HepG2 (cell line): ENCODE results near the gene SLC19A3. TPM values are rescaled to one million over a fixed set of nuclear protein-coding genes. Genes with fewer than 3 reads are reported as not detected.

Experiments
- ATAC-seq: fragments of 200-7000 bp; cut with Tn5 transposase; 3 replicates; pipeline ENCODE4 v1.9.1; 2020; ENCODE audit warnings: mild to moderate bottlenecking, moderate library complexity
- BruUV-seq: library from RNA; stranded (reverse); fragments of 400-500 nt; replicated peaks from 2 replicates; lab custom pipeline; 2021; lab: Mats Ljungman, UMichigan
- CTCF ChIA-PET: fragments of 300-600 bp; formaldehyde crosslinking; extraction: SDS; loops from one replicate; lab custom pipeline; 2021; ENCODE audit warnings: low total read pairs, inconsistent platforms, low intra/inter-chr PET ratio; lab: Yijun Ruan, JAX
- POLR2A ChIA-PET: fragments of 350-600 bp; sonication (Branson Sonifier 250); formaldehyde crosslinking; loops from one replicate; lab custom pipeline; 2020; ENCODE audit warnings: antibody characterized with exemption, inconsistent platforms; lab: Yijun Ruan, JAX
- DNase-seq: peaks from one replicate; pipeline ENCODE4 v3.0.0-alpha.2; 2015; ENCODE audit warnings: low spot score
- FAIRE-seq: peaks from 3 replicates; lab custom pipeline; 2011; peaks lifted over from hg19 to GRCh38; lab: Jason Lieb, UNC
- H2AFZ ChIP-seq: one replicate; pipeline ENCODE4 v1.6.1; 2011; ENCODE audit warnings: low read length, inconsistent platforms
- H3K27ac ChIP-seq: fragments of 300-600 bp; 3 replicates; pipeline ENCODE4 v1.8.0; 2011; ENCODE audit warnings: mixed run types, mild to moderate bottlenecking, mixed read lengths, low read length, inconsistent platforms; ENCODE audit not compliant: insufficient read depth; ENCODE audit errors: extremely low read length
- H3K27me3 ChIP-seq, 2 experiments: fragments of 200-600 bp in 1 of 2; 2 replicates in 1 of 2; 3 replicates in 1 of 2; pipeline versions ENCODE4 v1.6.0 to v1.8.0; 2011; ENCODE audit warnings: low read length in 2 of 2, mild to moderate bottlenecking in 2 of 2, moderate library complexity in 2 of 2, inconsistent platforms in 1 of 2; ENCODE audit not compliant: insufficient read depth in 2 of 2, control insufficient read depth in 1 of 2
- H3K36me3 ChIP-seq, 2 experiments: fragments of 200-600 bp in 1 of 2; replicated peaks in 1 of 2; 2 replicates in 1 of 2; 3 replicates in 1 of 2; pipeline versions ENCODE4 v1.5.1 to v1.8.0; 2011; ENCODE audit warnings: low read length in 2 of 2, inconsistent platforms in 1 of 2; ENCODE audit not compliant: insufficient read depth in 2 of 2, control insufficient read depth in 1 of 2
- H3K4me1 ChIP-seq: 2 replicates; pipeline ENCODE4 v1.5.1; 2012; ENCODE audit warnings: low read length, inconsistent platforms; ENCODE audit not compliant: insufficient read depth
- H3K4me2 ChIP-seq: 2 replicates; pipeline ENCODE4 v1.6.0; 2011; ENCODE audit warnings: low read depth, low read length, inconsistent platforms
- H3K4me3 ChIP-seq, 3 experiments: fragments of 200-600 bp in 1 of 3; sonication (generic), shearing (Covaris generic) in 1 of 3; replicated peaks in 1 of 3; 2 replicates each; pipeline ENCODE4 v1.5.1; 2011 to 2016; ENCODE audit warnings: low read length in 3 of 3, inconsistent platforms in 2 of 3, low read depth in 2 of 3, mild to moderate bottlenecking in 2 of 3, control low read depth in 1 of 3, mixed read lengths in 1 of 3; ENCODE audit not compliant: insufficient read depth in 1 of 3
- H3K79me2 ChIP-seq: one replicate; pipeline ENCODE4 v1.6.1; 2011; ENCODE audit warnings: low read length, inconsistent platforms; ENCODE audit not compliant: insufficient read depth
- H3K9ac ChIP-seq: 2 replicates; pipeline ENCODE4 v1.6.0; 2011; ENCODE audit warnings: mild to moderate bottlenecking, low read depth, low read length, inconsistent platforms; ENCODE audit not compliant: insufficient read depth
- H3K9me3 ChIP-seq: 2 replicates; pipeline ENCODE4 v1.5.1; 2012; ENCODE audit warnings: mild to moderate bottlenecking, low read length
- H4K20me1 ChIP-seq: 2 replicates; pipeline ENCODE4 v1.6.0; 2011; ENCODE audit warnings: inconsistent platforms, mild to moderate bottlenecking, low read length, moderate library complexity; ENCODE audit not compliant: insufficient read depth
- BCL6 ChIP-seq: IDR thresholded peaks from 2 replicates; pipeline ENCODE4 v1.6.1; 2016; ENCODE audit warnings: missing genetic modification reagents, missing compliant biosample characterization
- CC2D1A ChIP-seq: sonication (generic); formaldehyde crosslinking; IDR thresholded peaks from 2 replicates; pipeline ENCODE4 v1.8.1; 2023; ENCODE audit warnings: mild to moderate bottlenecking, missing genetic modification reagents
- ESRRA ChIP-seq: sonication (generic); formaldehyde crosslinking; IDR thresholded peaks from 2 replicates; pipeline ENCODE4 v1.5.1; 2020; ENCODE audit warnings: mild to moderate bottlenecking, low read depth, missing genetic modification reagents
- FOXP1 ChIP-seq, 2 experiments: fragments of 450-650 bp in 1 of 2; IDR thresholded peaks; 2 replicates each; pipeline ENCODE4 v1.6.1; 2017 to 2018; ENCODE audit warnings: antibody characterized with exemption in 1 of 2
- JDP2 ChIP-seq: sonication (generic); formaldehyde crosslinking; IDR thresholded peaks from 2 replicates; pipeline ENCODE4 v1.8.1; 2022; ENCODE audit warnings: missing genetic modification reagents, borderline replicate concordance
- NCOA2 ChIP-seq: sonication (generic); formaldehyde crosslinking; IDR thresholded peaks from 2 replicates; pipeline ENCODE4 v1.8.0; 2022; ENCODE audit warnings: inconsistent platforms
- RBM22 ChIP-seq: fragments of 200-400 bp; formaldehyde crosslinking; optimal IDR thresholded peaks from 2 replicates; pipeline ENCODE3; 2017; ENCODE audit warnings: mild to moderate bottlenecking, low read length, moderate library complexity
- TCF7 ChIP-seq: sonication (generic); IDR thresholded peaks from 2 replicates; pipeline ENCODE4 v1.6.1; 2016; ENCODE audit warnings: antibody characterized with exemption, low read depth
- ZNF446 ChIP-seq: sonication (generic); formaldehyde crosslinking; IDR thresholded peaks from 2 replicates; pipeline ENCODE4 v1.5.0; 2020; ENCODE audit warnings: mild to moderate bottlenecking, missing genetic modification reagents
- ZNF550 ChIP-seq: sonication (generic); formaldehyde crosslinking; IDR thresholded peaks from 2 replicates; pipeline ENCODE4 v1.4.0; 2020; ENCODE audit warnings: mild to moderate bottlenecking, missing genetic modification reagents, borderline replicate concordance
- ZNF672 ChIP-seq: sonication (generic); formaldehyde crosslinking; IDR thresholded peaks from 2 replicates; pipeline ENCODE4 v1.8.1; 2022; ENCODE audit warnings: missing genetic modification reagents
- whole genome bisulfite sequencing: methylation state at CpG from one replicate; pipeline ENCODE4 v1.1.6; 2017; ENCODE audit warnings: low lambda C conversion rate; 5-methylcytosine and 5-hydroxymethylcytosine counted together
- in situ Hi-C: cut with HindIII; loops from 2 replicates; pipeline ENCODE4 v1.10.0; 2017; ENCODE audit warnings: low pct_unique_long_range_greater_than_20kb; ENCODE audit not compliant: extremely low pct_ligation_motif_present
- intact Hi-C: fragments of 100-400 bp; cut with micrococcal nuclease; formaldehyde crosslinking; loops from one replicate; pipeline ENCODE4 v1.10.0; 2022; ENCODE audit not compliant: unreplicated experiment
- polyA plus RNA-seq, 8 experiments: library from polyadenylated mRNA; depleted of rRNA in 3 of 8; stranded (reverse) in 7 of 8; unstranded in 1 of 8; fragments of >200 nt; fragmentation: Illumina TruSeq in 4 of 8; extraction: Trizol in 4 of 8; gene quantifications; 2 replicates each; pipeline versions ENCODE4 v1.2.1 to v1.2.3, GENCODE V29; 2011 to 2016; ENCODE audit warnings: low read depth in 4 of 8, missing spikeins in 1 of 8, mixed read lengths in 1 of 8; ENCODE audit not compliant: insufficient read depth in 1 of 8
- total RNA-seq, 5 experiments: library from RNA; depleted of rRNA; stranded (reverse); fragments of >200 nt; fragmentation: Illumina TruSeq; extraction: Trizol; gene quantifications; 2 replicates each; pipeline ENCODE4 v1.2.3, GENCODE V29; 2016; ENCODE audit warnings: low read depth in 1 of 5
- TF ChIP-seq, protein P1 (sequence below): sonication (generic); formaldehyde crosslinking; IDR thresholded peaks from 2 replicates; pipeline ENCODE4; 2020; ENCODE audit warnings: missing genetic modification reagents, mild to moderate bottlenecking, borderline replicate concordance
- TF ChIP-seq, protein P2 (sequence below), 2 experiments: IDR thresholded peaks; 2 replicates each; pipeline ENCODE4 v1.6.1; 2011 to 2012; ENCODE audit warnings: low read length in 2 of 2, borderline replicate concordance in 1 of 2, low read depth in 1 of 2, mild to moderate bottlenecking in 1 of 2, moderate library complexity in 1 of 2

SLC19A3 gene
- total and polyA plus RNA-seq, 2 of the 13 experiments (the other 11 are each of a cell fraction or from before 2014, with no cell fraction given): 2.3 to 5.2 TPM

DNA sequence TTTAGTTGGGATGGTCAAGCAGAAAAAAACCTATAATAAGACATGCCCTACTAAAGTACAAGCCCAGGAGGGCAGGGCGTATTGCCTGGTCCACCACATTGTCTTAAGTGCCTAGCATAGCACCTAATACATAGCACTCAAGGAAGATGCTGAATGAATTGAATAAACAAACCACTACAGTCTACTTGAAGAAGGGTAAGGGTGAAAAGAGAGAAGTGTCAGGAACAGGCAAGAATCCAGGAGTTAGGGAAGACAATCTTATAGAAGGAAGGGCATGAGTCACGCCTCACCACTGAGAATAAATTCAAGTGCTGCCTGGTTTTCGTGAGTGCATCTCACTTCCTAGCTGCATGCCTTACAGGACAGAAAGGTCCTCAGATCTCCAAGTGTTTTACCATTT is 13.9 kb downstream of the SLC19A3 start:
- intact Hi-C loops: loop anchor here (1.0 kb wide), 1 partner anchor 32 kb away; no protein-coding TSS in a partner anchor
- 75% methylated on average over 3 of the region's 3 CpGs for WGBS
- Histone ChIP-seq H3K27me3 (no peaks in the 10 kb centered on the region), H3K4me1 (peaks cover 30% of the 10 kb centered on the region), H2AFZ (no peak overlapping the region), H3K4me2 (no peak overlapping the region), H3K9ac (no peak overlapping the region), H3K36me3 (no peaks in the 10 kb centered on the region), H4K20me1 (no peaks in the 10 kb centered on the region)
- FAIRE-seq: no peak
- BruUV-seq: no TSS peak
- POLR2A ChIA-PET: no interaction called here
- ATAC-seq: no peak
- CTCF ChIA-PET: no interaction called here
- no peak for TF ChIP-seq RBM22
- no peak for TF ChIP-seq JDP2
- no peak for TF ChIP-seq NCOA2
- no peak for TF ChIP-seq ZNF550 (CRISPR knock-in tag)
- TF ChIP-seq, all 625 proteins: peak for 0
- H3K79me2 ChIP-seq: no peaks in the 10 kb centered on the region
- no peaks in the 10 kb centered on the region for H3K9me3 ChIP-seq
- H3K27ac ChIP-seq: no peak overlapping the region
- H3K4me3 ChIP-seq: no peak overlapping the region
- no peak for DNase-seq
- in situ Hi-C loops: no loop called here

DNA sequence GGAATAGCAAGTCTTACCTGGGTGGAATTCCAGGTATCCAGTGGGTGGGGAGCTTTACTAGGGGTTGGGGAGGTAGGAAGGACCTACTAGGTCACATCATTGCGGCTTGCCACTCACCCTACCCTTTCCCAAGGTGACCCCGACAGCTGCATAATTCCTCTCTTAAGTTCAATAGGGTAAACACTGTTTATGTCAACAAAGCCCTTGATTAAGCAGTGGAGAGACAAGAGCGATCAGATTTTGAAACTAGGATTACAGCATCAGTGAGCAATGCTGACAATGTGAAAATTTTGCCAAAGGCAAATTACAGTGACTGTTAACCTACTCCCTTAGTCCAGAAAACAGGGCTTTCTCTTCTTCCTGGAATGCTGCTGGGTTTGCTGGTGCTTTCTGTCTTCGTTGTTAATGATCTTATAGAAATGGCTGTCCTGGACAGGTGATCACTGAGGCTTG is 14.5 kb downstream of the SLC19A3 start:
- Histone ChIP-seq H3K4me2 (0 out of 2 replicates have a peak overlapping the region, but pooled peaks have one; percentile 14), H3K79me2 (no peaks in the 10 kb centered on the region), H3K27me3 (no peaks in the 10 kb centered on the region), H3K36me3 (no peaks in the 10 kb centered on the region), H3K9me3 (no peaks in the 10 kb centered on the region), H3K9ac (no peak overlapping the region), H3K4me3 (no peak overlapping the region), H4K20me1 (no peaks in the 10 kb centered on the region), H3K4me1 (peaks cover 30% of the 10 kb centered on the region), H3K27ac (no peak overlapping the region), H2AFZ (no peak overlapping the region)
- ChIA-PET CTCF (no interaction called here), POLR2A (no interaction called here)
- DNase-seq (peak; percentile 55), FAIRE-seq (peak; percentile 18), ATAC-seq (peak; percentile 71)
- in situ Hi-C loops: no loop called here
- BruUV-seq: no TSS peak
- WGBS: 11% methylated on average over 4 of the region's 4 CpGs
- intact Hi-C loops: no loop called here
- TF ChIP-seq ZNF446 (CRISPR knock-in tag) (no peak), CC2D1A (no peak), ZNF672 (CRISPR knock-in tag) (no peak), ESRRA (CRISPR knock-in tag) (peak; percentile 78; the same call in 1 of the 2 replicates), BCL6 (CRISPR knock-in tag) (peak; percentile 29; the same call in 1 of the 2 replicates), FOXP1 (IDR thresholded peaks at IDR 0.05) (no peak), FOXP1 (CRISPR knock-in tag; IDR thresholded peaks at IDR 0.05) (peak; percentile 53), TCF7 (0 out of 2 replicates have a peak, but pooled peaks have one; percentile 16)
- TF ChIP-seq, protein P1, sequence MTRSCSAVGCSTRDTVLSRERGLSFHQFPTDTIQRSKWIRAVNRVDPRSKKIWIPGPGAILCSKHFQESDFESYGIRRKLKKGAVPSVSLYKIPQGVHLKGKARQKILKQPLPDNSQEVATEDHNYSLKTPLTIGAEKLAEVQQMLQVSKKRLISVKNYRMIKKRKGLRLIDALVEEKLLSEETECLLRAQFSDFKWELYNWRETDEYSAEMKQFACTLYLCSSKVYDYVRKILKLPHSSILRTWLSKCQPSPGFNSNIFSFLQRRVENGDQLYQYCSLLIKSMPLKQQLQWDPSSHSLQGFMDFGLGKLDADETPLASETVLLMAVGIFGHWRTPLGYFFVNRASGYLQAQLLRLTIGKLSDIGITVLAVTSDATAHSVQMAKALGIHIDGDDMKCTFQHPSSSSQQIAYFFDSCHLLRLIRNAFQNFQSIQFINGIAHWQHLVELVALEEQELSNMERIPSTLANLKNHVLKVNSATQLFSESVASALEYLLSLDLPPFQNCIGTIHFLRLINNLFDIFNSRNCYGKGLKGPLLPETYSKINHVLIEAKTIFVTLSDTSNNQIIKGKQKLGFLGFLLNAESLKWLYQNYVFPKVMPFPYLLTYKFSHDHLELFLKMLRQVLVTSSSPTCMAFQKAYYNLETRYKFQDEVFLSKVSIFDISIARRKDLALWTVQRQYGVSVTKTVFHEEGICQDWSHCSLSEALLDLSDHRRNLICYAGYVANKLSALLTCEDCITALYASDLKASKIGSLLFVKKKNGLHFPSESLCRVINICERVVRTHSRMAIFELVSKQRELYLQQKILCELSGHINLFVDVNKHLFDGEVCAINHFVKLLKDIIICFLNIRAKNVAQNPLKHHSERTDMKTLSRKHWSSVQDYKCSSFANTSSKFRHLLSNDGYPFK: no peak
- TF ChIP-seq, protein P2, sequence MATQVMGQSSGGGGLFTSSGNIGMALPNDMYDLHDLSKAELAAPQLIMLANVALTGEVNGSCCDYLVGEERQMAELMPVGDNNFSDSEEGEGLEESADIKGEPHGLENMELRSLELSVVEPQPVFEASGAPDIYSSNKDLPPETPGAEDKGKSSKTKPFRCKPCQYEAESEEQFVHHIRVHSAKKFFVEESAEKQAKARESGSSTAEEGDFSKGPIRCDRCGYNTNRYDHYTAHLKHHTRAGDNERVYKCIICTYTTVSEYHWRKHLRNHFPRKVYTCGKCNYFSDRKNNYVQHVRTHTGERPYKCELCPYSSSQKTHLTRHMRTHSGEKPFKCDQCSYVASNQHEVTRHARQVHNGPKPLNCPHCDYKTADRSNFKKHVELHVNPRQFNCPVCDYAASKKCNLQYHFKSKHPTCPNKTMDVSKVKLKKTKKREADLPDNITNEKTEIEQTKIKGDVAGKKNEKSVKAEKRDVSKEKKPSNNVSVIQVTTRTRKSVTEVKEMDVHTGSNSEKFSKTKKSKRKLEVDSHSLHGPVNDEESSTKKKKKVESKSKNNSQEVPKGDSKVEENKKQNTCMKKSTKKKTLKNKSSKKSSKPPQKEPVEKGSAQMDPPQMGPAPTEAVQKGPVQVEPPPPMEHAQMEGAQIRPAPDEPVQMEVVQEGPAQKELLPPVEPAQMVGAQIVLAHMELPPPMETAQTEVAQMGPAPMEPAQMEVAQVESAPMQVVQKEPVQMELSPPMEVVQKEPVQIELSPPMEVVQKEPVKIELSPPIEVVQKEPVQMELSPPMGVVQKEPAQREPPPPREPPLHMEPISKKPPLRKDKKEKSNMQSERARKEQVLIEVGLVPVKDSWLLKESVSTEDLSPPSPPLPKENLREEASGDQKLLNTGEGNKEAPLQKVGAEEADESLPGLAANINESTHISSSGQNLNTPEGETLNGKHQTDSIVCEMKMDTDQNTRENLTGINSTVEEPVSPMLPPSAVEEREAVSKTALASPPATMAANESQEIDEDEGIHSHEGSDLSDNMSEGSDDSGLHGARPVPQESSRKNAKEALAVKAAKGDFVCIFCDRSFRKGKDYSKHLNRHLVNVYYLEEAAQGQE (IDR thresholded peaks at IDR 0.05; ENCODE audit: borderline replicate concordance in 1 of 2, low read depth in 1 of 2, low read length in 2 of 2): no peak
